GM12878 (cell line): ENCODE measurements around the gene SRP68. TPM values are rescaled to one million over a fixed set of nuclear protein-coding genes. Genes with fewer than 3 reads are reported as not detected.

Source experiments
- EED ChIP-seq: sonication (generic); IDR thresholded peaks from 2 replicates; pipeline ENCODE4 v1.6.1; 2016; ENCODE audit warnings: antibody characterized with exemption, low read depth
- FOXK2 ChIP-seq: fragments of 450-650 bp; IDR thresholded peaks from 2 replicates; pipeline ENCODE4 v1.6.1; 2017; ENCODE audit warnings: mild to moderate bottlenecking, moderate library complexity
- FOXM1 ChIP-seq: IDR thresholded peaks from 2 replicates; pipeline ENCODE4 v1.6.1; 2012; ENCODE audit warnings: low read depth, mild to moderate bottlenecking, inconsistent platforms, low read length, moderate library complexity
- GABPA ChIP-seq: IDR thresholded peaks from 2 replicates; pipeline ENCODE4 v1.6.1; 2014; ENCODE audit warnings: antibody characterized with exemption, low read depth, mild to moderate bottlenecking, inconsistent platforms
- HDAC6 ChIP-seq: fragments of 200-600 bp; sonication (generic); IDR thresholded peaks from one replicate; pipeline ENCODE4 v1.8.0; 2017; ENCODE audit warnings: antibody characterized with exemption; ENCODE audit not compliant: unreplicated experiment
- NR2C1 ChIP-seq: fragments of 450-650 bp; IDR thresholded peaks from 2 replicates; pipeline ENCODE4 v1.6.1; 2017; ENCODE audit warnings: antibody characterized with exemption, mild to moderate bottlenecking, moderate library complexity
- PML ChIP-seq: IDR thresholded peaks from 2 replicates; pipeline ENCODE4 v1.6.1; 2012; ENCODE audit warnings: low read length, inconsistent platforms
- POLR2AphosphoS5 ChIP-seq: IDR thresholded peaks from 2 replicates; pipeline ENCODE4 v1.6.1; 2011; ENCODE audit warnings: mild to moderate bottlenecking, low read length, inconsistent platforms
- POU2F2 ChIP-seq: IDR thresholded peaks from 3 replicates; pipeline ENCODE4 v1.6.1; 2011; ENCODE audit warnings: low read depth, mild to moderate bottlenecking, low read length, borderline replicate concordance
- RAD21 ChIP-seq: IDR thresholded peaks from 2 replicates; pipeline ENCODE4 v1.6.1; 2011; ENCODE audit warnings: mild to moderate bottlenecking, low read depth, low read length, moderate library complexity; ENCODE audit not compliant: insufficient read depth
- RFX5 ChIP-seq: IDR thresholded peaks from 2 replicates; pipeline ENCODE4 v1.6.1; 2011; ENCODE audit warnings: low read depth, low read length, improper control_type of control experiment
- SIX5 ChIP-seq: IDR thresholded peaks from 2 replicates; pipeline ENCODE4 v1.6.1; 2011; ENCODE audit warnings: mild to moderate bottlenecking, low read depth, low read length, moderate library complexity; ENCODE audit not compliant: severe bottlenecking
- SMAD1 ChIP-seq: fragments of 450-650 bp; IDR thresholded peaks from 2 replicates; pipeline ENCODE4 v1.6.1; 2018; ENCODE audit warnings: mild to moderate bottlenecking, low read depth; ENCODE audit not compliant: partially characterized antibody
- STAT3 ChIP-seq: IDR thresholded peaks from 2 replicates; pipeline ENCODE4 v1.6.1; 2011; ENCODE audit warnings: low read depth, low read length, improper control_type of control experiment
- TCF12 ChIP-seq: IDR thresholded peaks from 2 replicates; pipeline ENCODE4 v1.6.1; 2011; ENCODE audit warnings: low read depth, mild to moderate bottlenecking, low read length
- ZNF622 ChIP-seq: fragments of 450-650 bp; IDR thresholded peaks from 2 replicates; pipeline ENCODE4 v1.6.1; 2017; ENCODE audit warnings: mild to moderate bottlenecking, inconsistent platforms
- polyA plus RNA-seq, 11 experiments: library from polyadenylated mRNA; depleted of rRNA in 4 of 11; unstranded in 6 of 11; stranded (reverse) in 5 of 11; fragments of >200 nt; fragmentation: Nextera tagmentation in 4 of 11; fragmentation: Illumina TruSeq in 1 of 11; extraction: Ambion mirVana in 4 of 11; extraction: Trizol in 1 of 11; gene quantifications; 1 replicate in 1 of 11; 2 replicates in 10 of 11; pipeline versions ENCODE4 v1.2.1 to v1.2.3, GENCODE V29; 2011 to 2016; ENCODE audit warnings: inconsistent platforms in 2 of 11, missing spikeins in 2 of 11, low read depth in 1 of 11
- total RNA-seq, 4 experiments: library from RNA; depleted of rRNA in 3 of 4; stranded (reverse); fragments of >200 nt in 3 of 4; fragmentation: Illumina TruSeq in 1 of 4; extraction: Trizol in 1 of 4; gene quantifications; 2 replicates each; pipeline versions ENCODE4 v1.2.1 to v1.2.3, GENCODE V29; 2013 to 2021
- TF ChIP-seq, protein P1 (sequence below): fragments of 450-650 bp; formaldehyde crosslinking; IDR thresholded peaks from 2 replicates; pipeline ENCODE4 v1.4.0; 2020; ENCODE audit warnings: mild to moderate bottlenecking, moderate library complexity
- TF ChIP-seq, protein P2 (sequence below): fragments of 450-650 bp; IDR thresholded peaks from 2 replicates; pipeline ENCODE4 v1.6.1; 2017; ENCODE audit warnings: mild to moderate bottlenecking, moderate library complexity
- TF ChIP-seq, protein P3 (sequence below): fragments of 450-650 bp; formaldehyde crosslinking; IDR thresholded peaks from 2 replicates; pipeline ENCODE4 v1.5.0; 2022; ENCODE audit warnings: mild to moderate bottlenecking, missing genetic modification characterization

SRP68 gene
- total and polyA plus RNA-seq, 10 of the 15 experiments (the other 5 are each of a cell fraction or from before 2014, with no cell fraction given) = 24.7 to 89.7 (median 62.7) TPM

DNA sequence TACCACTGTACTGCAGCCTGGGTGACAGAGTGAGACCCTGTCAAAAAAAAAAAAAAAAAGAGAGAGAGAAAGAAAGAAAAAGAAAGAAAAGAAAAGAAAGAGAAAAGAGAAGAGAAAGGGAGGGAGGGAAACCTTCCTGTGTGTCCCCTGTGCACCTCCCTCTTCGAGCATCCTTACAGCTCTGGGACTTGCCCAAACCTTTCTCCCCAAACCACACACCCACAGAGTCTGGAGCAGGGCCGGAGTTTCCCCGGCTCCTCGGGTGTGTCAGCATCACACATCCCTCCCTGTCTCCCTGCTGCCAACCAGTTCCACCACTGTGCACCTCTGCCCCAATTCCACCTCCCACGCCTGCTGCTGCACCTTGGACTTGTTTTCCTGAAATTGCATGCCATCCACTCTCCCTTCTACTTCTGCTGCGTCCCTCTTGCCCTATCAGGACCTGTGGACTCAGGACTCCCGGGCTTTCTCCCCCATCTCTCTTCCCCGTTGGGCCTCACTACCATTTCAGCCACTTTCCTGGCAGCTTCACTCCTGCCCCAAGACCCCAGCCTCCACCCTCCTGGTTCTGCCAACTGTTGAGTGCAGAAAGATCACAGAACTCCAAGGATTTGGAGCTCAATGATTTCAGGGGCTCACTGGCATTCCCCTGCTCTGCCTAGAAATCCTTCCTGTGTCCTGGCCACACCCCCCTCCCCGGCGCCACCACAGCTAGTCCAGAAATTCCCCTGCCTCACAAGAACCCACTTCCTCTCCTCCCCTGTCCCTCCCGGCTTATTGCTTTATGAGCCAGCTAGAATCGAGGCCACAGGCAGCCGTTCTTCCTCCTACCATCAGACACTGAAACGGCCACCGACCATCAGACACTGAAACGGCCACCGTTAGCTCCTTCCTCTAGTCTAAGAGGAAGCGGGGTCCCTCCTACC lies 75.4 kb downstream of the SRP68 start (continued):
- TF ChIP-seq, protein P1, sequence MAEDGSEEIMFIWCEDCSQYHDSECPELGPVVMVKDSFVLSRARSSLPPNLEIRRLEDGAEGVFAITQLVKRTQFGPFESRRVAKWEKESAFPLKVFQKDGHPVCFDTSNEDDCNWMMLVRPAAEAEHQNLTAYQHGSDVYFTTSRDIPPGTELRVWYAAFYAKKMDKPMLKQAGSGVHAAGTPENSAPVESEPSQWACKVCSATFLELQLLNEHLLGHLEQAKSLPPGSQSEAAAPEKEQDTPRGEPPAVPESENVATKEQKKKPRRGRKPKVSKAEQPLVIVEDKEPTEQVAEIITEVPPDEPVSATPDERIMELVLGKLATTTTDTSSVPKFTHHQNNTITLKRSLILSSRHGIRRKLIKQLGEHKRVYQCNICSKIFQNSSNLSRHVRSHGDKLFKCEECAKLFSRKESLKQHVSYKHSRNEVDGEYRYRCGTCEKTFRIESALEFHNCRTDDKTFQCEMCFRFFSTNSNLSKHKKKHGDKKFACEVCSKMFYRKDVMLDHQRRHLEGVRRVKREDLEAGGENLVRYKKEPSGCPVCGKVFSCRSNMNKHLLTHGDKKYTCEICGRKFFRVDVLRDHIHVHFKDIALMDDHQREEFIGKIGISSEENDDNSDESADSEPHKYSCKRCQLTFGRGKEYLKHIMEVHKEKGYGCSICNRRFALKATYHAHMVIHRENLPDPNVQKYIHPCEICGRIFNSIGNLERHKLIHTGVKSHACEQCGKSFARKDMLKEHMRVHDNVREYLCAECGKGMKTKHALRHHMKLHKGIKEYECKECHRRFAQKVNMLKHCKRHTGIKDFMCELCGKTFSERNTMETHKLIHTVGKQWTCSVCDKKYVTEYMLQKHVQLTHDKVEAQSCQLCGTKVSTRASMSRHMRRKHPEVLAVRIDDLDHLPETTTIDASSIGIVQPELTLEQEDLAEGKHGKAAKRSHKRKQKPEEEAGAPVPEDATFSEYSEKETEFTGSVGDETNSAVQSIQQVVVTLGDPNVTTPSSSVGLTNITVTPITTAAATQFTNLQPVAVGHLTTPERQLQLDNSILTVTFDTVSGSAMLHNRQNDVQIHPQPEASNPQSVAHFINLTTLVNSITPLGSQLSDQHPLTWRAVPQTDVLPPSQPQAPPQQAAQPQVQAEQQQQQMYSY (CRISPR knock-in tag) = no peak
- no peak for TF ChIP-seq TCF12
- no peak; the same call in 2 of the 3 replicates for TF ChIP-seq POU2F2
- TF ChIP-seq, protein P2, sequence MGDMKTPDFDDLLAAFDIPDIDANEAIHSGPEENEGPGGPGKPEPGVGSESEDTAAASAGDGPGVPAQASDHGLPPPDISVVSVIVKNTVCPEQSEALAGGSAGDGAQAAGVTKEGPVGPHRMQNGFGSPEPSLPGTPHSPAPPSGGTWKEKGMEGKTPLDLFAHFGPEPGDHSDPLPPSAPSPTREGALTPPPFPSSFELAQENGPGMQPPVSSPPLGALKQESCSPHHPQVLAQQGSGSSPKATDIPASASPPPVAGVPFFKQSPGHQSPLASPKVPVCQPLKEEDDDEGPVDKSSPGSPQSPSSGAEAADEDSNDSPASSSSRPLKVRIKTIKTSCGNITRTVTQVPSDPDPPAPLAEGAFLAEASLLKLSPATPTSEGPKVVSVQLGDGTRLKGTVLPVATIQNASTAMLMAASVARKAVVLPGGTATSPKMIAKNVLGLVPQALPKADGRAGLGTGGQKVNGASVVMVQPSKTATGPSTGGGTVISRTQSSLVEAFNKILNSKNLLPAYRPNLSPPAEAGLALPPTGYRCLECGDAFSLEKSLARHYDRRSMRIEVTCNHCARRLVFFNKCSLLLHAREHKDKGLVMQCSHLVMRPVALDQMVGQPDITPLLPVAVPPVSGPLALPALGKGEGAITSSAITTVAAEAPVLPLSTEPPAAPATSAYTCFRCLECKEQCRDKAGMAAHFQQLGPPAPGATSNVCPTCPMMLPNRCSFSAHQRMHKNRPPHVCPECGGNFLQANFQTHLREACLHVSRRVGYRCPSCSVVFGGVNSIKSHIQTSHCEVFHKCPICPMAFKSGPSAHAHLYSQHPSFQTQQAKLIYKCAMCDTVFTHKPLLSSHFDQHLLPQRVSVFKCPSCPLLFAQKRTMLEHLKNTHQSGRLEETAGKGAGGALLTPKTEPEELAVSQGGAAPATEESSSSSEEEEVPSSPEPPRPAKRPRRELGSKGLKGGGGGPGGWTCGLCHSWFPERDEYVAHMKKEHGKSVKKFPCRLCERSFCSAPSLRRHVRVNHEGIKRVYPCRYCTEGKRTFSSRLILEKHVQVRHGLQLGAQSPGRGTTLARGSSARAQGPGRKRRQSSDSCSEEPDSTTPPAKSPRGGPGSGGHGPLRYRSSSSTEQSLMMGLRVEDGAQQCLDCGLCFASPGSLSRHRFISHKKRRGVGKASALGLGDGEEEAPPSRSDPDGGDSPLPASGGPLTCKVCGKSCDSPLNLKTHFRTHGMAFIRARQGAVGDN = peak; percentile 21; the same call in 1 of the 2 replicates
- TF ChIP-seq, protein P3, sequence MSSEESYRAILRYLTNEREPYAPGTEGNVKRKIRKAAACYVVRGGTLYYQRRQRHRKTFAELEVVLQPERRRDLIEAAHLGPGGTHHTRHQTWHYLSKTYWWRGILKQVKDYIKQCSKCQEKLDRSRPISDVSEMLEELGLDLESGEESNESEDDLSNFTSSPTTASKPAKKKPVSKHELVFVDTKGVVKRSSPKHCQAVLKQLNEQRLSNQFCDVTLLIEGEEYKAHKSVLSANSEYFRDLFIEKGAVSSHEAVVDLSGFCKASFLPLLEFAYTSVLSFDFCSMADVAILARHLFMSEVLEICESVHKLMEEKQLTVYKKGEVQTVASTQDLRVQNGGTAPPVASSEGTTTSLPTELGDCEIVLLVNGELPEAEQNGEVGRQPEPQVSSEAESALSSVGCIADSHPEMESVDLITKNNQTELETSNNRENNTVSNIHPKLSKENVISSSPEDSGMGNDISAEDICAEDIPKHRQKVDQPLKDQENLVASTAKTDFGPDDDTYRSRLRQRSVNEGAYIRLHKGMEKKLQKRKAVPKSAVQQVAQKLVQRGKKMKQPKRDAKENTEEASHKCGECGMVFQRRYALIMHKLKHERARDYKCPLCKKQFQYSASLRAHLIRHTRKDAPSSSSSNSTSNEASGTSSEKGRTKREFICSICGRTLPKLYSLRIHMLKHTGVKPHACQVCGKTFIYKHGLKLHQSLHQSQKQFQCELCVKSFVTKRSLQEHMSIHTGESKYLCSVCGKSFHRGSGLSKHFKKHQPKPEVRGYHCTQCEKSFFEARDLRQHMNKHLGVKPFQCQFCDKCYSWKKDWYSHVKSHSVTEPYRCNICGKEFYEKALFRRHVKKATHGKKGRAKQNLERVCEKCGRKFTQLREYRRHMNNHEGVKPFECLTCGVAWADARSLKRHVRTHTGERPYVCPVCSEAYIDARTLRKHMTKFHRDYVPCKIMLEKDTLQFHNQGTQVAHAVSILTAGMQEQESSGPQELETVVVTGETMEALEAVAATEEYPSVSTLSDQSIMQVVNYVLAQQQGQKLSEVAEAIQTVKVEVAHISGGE = no peak
- no peak for TF ChIP-seq RAD21
- no peak for TF ChIP-seq ZNF622
- no peak for TF ChIP-seq FOXM1
- TF ChIP-seq SIX5 = no peak
- no peak for TF ChIP-seq PML
- peak; percentile 83 for TF ChIP-seq EED
- 0 out of 2 replicates have a peak, but pooled peaks have one; percentile 12 for TF ChIP-seq POLR2AphosphoS5
- peak; percentile 29; the same call in 1 of the 2 replicates for TF ChIP-seq FOXK2
- TF ChIP-seq NR2C1 = no peak
- TF ChIP-seq STAT3 = no peak
- TF ChIP-seq RFX5 = no peak
- no peak for TF ChIP-seq GABPA
- no peak for TF ChIP-seq HDAC6
- TF ChIP-seq SMAD1 = no peak
